ENCODE data around the gene PIGM.
A peak's percentile ranks its signal among the peaks of the same experiment; 100 is the strongest.

Gene PIGM

GRCh38 chr1:160031365-160032164 is at the start of gene PIGM:
Gene PIGM, minus strand, starts transcription at chr1:160031990. Its CDS starts 251 bp downstream, at chr1:160031739.
- DNase-seq (ENCODE audit: low read depth, low spot score): peak; percentile 83

GRCh38 chr1:160081261-160081936 is 49.6 kb upstream of the PIGM start, which contains the start of gene KCNJ9:
Gene KCNJ9, plus strand, starts transcription at chr1:160081538. Its CDS starts 2,493 bp downstream, at chr1:160084031.
- DNase-seq (ENCODE audit: low read depth, low spot score): no peak

DNA sequence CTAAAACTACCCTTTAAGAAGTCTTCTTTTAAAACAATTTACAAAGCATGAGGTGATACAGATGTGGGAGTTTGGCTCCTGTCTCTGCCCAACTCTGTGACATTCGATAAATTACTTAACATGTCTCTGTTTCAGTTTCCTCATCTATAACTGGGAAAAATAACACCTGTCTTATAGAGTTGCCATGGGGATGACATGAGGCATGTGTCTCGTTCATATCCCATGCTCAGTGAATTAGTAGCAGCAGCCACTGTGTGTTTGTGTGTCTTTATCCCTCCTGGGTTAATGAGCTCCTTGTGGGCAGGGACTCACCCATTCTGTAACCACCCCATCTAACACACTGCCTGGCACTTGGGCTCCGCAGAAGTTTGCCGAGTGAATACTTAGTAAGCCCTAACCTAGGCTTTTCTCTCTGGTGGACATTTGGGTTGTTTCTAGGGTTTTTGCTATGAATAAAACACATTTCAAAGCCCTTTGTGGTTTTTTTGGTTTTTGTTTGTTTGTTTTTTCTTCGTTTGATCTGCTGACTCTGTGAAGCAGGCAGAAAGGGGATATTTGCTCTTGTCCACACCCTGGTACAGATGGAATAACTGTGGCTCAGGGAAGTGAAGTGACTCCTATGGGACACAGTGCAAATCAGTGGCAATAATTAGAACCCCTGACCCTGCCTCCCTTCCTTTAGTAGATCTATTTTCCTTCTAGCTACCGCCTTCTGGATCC is 48.8 kb upstream of the PIGM start:
- DNase-seq (ENCODE audit: low read depth, low spot score): no peak

- no peak for DNase-seq (ENCODE audit: low read depth, low spot score)
These were observed 47.7 kb upstream of the PIGM start for GRCh38 chr1:160079448-160079847.

DNA sequence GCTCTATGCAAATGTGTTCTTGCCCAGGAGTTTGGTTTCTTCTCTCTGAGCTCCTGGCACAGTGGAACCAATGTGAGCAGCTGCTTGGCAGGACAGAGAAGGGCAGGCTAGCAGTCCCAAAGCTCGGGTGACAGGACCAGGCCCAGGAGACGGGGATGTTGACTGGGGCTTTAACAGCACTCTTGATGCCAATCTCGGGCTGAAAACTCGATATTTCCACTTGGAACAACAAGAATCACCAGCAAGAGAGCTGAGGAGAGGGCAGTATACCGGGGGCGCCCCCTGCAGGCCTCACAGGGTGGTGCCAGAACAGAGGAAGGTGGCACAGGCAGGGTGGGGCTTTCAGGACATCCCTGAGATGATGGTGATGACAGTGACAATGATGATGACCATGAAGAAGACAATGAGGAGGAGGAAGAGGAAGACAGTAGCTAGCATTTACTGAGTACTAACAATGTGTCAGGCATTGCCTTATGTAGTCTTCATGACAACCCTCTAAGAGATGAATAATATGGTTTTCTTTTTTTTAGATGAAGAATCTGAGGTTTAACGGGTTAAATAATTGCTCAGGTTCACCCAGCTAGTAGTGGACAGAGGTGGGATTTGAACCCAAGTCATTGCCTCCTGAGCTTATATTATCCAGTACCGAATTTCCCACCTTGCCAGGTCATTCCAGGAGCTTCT is 46.9 kb upstream of the PIGM start:
- no peak for DNase-seq (ENCODE audit: low read depth, low spot score)

GRCh38 chr1:160077486-160077885 is 45.7 kb upstream of the PIGM start:
- no peak for DNase-seq (ENCODE audit: low read depth, low spot score)

DNA sequence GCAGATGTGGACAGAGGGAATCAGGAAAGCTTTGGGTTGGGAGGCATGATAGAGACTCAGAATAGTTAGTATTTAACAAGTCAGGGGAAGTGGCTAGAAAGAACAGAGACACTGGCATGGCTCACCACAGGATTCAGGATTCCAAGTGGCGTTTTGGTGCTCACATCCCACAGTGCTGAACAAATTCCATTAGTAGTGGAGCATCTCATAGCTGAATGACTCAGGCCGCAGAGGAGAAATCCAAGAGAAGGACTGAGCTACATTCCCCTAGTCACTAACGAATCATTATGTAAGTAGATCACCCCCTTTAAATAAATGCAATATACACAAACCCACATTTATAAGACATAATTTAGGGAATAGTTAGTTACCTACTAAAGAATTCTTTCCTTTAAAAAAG is 44.5 kb upstream of the PIGM start:
- no peak for DNase-seq (ENCODE audit: low read depth, low spot score)

- no peak for DNase-seq (ENCODE audit: low read depth, low spot score)
These were observed 44.0 kb upstream of the PIGM start for GRCh38 chr1:160075836-160076235.

GRCh38 chr1:160074865-160075264 is 43.1 kb upstream of the PIGM start:
- no peak for DNase-seq (ENCODE audit: low read depth, low spot score)

GRCh38 chr1:160071289-160071688 is 39.5 kb upstream of the PIGM start:
- no peak for DNase-seq (ENCODE audit: low read depth, low spot score)

- DNase-seq (ENCODE audit: low read depth, low spot score): peak; percentile 20
These were observed 38.7 kb upstream of the PIGM start for GRCh38 chr1:160070243-160071163.

DNA sequence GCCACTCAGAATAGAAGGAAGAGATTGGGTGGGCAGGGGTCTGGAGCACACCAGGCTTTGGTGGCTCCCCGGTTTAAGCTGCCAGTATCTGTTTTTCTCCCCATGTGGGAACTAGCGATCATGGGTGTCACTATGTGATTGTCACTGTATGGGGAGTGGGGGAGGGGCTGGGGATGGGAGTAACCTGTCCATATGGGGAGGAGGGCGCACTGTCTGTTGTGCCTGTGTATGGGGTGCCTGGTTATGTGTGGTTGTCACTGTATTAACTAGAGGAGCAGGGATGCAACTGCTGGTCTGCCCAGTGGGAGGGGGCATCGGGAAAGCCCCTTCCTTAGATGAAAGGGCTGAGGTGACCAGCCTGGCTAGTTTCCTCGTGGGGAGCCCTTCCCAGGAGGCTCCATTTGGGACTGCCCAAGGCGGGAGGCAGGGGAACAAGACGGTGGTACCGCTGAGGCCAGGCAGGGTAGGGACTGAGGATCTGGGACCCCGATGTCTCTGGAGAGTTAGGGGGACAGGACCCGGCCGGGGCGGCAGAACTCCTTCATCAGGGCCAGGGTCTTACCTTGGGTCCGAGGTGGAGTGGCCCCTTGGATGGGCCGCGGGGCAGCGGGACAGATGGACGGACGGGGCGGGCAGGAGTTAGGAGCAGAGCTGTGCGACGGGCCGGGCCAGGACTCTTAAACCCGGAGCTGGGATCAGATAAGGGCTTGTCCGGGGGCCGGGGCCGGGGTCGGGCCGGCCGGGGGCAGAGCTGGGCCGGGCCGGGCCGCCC is 37.9 kb upstream of the PIGM start, which contains the start of gene KCNJ10:
Gene KCNJ10 (minus strand): TSS at position 701 of the 772 bp plus-strand sequence. CDS start 27,628 bp downstream, outside the sequence.
- no peak for DNase-seq (ENCODE audit: low read depth, low spot score)

GRCh38 chr1:160068225-160068624 is 36.4 kb upstream of the PIGM start:
- no peak for DNase-seq (ENCODE audit: low read depth, low spot score)

GRCh38 chr1:160066829-160067745 is 35.3 kb upstream of the PIGM start:
- DNase-seq (ENCODE audit: low read depth, low spot score): no peak

DNA sequence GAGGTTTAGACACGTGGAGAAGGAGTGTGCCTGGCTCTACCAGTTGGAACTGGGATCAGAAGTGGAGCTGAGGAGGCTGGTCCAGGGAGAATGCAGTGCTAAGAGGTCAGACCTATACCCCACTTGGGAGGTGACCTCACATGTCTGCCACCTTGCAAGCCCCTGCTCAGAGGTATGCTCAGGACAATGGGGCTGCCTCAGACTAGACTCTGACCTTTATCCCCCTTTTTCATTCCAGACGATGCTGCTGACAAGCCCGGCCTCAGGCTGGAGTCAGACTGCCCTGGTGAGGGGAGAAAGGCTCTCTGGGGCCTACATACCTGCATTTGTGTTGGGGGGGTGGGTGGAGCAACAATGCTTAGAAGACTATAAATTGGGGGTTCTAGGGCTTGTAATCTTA is 33.0 kb upstream of the PIGM start:
- no peak for DNase-seq (ENCODE audit: low read depth, low spot score)

DNA sequence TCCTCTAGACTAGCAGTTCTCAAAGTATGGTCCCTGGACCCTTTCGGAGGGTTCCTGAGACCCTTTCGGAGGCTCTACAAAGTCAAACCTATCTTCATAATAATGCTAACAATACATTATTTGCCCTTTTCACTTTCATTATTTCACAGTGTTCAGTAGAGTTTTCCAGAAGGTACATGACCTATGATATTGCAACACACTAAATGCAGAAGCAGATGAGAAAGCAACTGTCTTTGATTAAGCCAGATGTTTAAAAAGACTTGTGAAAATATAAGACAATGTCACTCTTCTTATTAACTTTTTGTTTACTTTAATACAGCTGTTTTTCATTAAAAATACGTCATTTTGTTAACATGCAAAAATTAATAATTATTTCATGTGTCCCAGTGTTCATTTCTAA is 32.4 kb upstream of the PIGM start:
- DNase-seq (ENCODE audit: low read depth, low spot score): no peak

- no peak for DNase-seq (ENCODE audit: low read depth, low spot score)
These were observed 31.4 kb upstream of the PIGM start for GRCh38 chr1:160063176-160063575.

DNA sequence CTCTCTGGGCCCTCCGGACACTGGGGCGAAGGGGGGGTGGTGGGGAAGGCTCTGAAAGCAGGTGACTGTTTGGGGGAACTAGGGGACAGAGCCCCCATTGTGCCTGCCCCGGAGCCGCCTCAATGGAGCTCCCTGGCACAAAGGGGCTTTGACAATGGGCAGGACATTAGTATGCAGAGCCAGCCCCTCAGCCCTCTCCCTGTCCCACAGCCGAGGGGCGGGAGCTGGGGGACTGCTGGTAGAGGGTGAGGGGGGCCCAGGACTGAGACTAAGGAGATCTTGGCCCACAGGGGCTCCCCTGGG is 30.4 kb upstream of the PIGM start:
- no peak for DNase-seq (ENCODE audit: low read depth, low spot score)

All from activated CD4-positive, CD25-positive, alpha-beta regulatory T cell treated with anti-CD3 and anti-CD28 coated beads, Interleukin-2, amount 50 U/mL, for 16 hours (primary cell).